CD1c-positive myeloid dendritic cell (primary cell): ENCODE data around the gene OR4D11.

Experiments used
- DNase-seq: peaks from one replicate; pipeline ENCODE4 v3.0.0-alpha.2; 2016; ENCODE audit errors: extremely low spot score

The OR4D11 gene

DNA sequence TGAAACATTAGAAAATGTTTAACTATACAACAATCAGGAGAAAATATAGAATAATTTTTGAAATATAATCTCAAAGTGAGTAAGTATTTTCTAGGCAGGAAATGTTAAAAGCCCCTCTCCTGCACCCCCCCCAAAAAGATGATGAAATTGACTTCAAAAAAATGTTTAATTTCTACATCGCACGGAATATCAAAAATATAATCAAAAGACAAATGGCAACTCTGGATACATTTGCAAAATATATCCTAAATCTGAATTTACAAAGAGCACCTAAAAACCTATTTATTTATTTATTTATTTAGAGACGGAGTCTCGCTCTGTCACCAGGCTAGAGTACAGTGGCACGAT is 44.9 kb downstream of the OR4D11 start:
- DNase-seq, result no peak

- DNase-seq, result peak; percentile 76
These were observed 47.0 kb downstream of the OR4D11 start for GRCh38 chr11:59550368-59550841.

DNA sequence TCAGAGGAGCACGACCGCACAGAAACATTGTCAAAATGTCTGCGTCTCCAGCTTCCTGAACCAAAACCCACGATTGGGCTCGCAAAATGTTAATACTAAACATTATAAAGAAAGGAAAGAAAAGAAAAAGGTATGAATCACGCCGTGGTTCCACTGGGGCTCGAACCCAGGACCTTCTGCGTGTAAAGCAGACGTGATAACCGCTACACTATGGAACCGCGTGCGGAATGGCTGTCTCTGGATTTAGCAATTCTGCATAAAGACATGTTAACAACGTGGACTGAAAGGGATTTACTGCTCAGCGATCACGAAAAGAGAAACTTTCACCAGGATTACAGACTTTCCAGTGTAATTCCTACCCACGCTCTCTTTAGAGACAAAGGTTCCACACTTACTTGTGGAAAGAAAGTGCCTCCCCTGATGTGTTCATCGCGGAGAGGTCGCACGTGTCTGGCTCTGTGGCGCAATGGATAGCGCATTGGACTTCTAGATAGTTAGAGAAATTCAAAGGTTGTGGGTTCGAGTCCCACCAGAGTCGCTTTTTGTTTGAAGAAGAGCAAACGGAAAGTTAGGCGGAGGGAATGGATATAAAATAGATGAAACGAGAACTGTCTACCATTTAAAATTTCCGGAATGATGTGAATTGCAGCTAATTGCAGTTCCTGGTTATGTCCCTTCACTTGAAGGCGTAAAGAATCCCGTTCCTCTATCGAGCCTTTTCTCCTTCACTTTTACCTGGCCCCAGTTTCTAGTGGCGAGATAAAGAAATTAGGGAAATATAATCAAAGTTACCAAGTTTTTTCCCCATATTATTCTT is 47.7 kb downstream of the OR4D11 start:
- DNase-seq, result peak; percentile 88

DNA sequence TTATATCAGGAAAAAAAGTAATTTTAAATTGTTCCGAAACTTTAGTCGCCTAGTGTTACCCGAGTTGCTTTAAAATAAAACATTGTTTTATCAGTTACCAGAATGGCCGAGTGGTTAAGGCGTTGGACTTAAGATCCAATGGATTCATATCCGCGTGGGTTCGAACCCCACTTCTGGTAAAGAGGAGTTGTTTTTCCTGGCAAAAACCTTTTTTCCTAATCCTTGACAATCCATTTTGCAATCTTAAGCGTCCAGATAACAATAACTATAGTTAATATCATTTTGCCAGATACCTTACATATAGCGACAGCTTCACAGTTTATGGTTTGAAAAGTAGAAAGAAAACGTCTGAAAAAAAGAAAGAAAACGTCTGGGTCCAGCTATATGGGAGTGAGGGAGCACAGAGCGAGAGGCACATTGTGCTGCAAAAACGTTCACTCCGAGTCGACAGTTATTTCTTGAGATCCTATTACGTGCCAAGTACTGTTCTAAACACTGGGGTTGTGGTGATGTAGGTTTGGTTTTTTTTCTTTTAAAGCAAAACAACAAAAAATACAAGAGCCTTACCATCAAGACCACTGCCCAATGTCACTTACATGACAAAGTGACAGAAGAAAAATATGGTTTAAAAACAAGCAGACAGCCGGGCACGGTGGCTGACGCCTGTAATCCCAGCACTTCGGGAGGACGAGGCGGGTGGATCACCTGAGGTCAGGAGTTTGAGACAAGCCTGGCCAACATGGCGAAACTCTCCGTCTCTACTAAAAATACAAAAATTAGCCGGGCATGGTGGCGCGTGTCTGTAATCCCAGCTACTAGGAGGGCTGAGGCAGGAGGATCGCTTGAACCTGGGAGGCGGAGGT is 48.5 kb downstream of the OR4D11 start:
- DNase-seq, result no peak

- no peak for DNase-seq
These were observed 49.5 kb downstream of the OR4D11 start for GRCh38 chr11:59552844-59553243.

DNA sequence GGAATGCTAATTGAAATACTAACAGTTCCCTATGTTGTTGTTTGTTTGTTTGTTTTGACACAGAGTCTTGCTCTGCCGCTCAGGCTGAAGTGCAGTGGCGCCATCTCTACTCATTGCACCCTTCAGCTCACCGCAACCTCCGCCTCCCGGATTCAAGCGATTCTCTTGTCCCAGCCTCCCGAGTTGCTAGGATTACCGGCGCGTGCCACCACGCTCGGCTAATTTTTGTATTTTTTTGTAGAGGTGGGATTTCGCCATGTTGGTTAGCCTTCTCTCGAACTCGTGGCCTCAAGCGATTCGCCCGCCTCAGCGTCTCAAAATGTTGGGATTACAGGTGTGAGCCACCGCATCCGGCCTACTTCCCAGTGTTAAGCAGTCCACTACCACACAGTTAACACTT is 49.9 kb downstream of the OR4D11 start:
- no peak for DNase-seq
